Stimulated activated CD4-positive, alpha-beta T cell treated with anti-CD3 and anti-CD28 coated beads, TNF-alpha, amount 100 ng/mL, for 48 hours (primary cell): ENCODE results near the gene PBX1.

Experiments used
- DNase-seq, 3 donors: peaks; one replicate each; pipeline ENCODE4 v3.0.0-alpha.2; 2020; ENCODE audit warnings: low read depth in 3 of 3

Gene PBX1

DNA sequence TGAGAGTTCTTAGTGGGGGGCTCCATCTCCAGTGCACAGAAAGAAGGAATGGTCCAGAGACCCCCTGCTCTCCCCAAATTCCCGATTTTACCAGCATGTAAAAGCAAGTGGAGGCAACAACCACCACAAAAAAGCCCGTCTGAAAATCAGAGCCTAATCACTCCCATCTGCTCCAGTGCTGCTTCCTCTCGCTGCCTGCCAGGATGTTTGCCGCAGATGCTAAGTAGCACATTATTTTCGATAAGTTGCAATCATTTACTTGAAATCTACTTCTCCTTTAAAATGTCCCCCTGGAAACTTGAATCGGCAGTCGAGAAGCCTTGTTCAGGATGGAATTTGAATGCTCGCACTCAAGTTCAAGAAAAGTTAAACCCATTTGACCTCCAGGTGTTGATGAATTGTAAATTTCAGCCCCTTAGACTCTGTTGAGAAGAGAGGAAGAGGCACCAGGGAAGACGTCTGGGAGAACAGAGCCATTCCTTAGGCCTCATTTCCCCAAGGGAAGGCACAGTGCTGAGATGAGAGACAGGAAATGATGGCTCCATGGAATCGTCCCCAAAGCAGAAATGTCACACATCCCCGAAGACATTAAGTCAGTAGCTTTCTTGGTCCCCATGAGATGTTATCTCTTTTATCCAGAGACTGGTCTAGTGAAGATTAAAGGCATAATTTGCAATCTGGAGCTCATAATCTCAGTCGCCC lies 221.3 kb downstream of the PBX1 start:
- DNase-seq = no peak

DNA sequence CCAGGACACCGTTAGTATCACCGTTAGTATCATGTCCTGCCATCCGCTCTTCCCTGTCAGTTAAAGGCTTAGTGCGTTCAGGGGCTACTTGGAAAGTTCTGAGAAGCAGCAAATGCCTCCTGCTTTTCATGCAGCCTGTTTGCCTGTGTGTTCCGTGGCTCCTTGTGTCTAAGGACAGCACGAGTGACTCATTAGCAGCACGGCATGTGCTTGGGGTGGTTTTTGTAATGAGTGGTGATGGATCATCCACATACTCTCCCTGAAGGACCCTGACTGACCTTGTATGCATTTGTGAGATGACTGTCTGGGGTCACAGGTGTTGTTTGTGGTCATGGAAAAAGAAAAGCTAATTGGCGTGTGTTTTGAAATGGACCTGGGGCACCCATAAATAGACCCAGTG lies 221.9 kb downstream of the PBX1 start:
- no peak for DNase-seq

DNA sequence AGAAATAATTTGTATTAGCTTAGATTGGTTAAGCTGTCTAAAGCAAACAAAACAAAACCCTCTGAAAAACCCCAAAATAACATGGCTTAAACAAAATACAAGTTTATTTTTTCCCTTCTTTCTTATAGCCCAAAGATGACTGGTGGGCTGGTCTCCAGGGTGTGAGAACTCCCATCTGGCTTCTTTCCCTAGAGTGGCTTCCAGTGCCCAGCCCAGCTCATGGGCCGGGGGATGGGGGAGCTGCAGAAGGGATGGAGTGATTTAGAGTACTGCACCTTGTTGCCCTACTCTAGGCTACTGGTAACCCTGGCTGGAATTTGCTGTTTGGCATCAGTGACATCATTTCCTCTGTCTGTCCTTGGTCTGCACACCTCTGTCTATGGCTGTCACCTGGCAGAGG lies 223.0 kb downstream of the PBX1 start:
- DNase-seq = no peak

DNA sequence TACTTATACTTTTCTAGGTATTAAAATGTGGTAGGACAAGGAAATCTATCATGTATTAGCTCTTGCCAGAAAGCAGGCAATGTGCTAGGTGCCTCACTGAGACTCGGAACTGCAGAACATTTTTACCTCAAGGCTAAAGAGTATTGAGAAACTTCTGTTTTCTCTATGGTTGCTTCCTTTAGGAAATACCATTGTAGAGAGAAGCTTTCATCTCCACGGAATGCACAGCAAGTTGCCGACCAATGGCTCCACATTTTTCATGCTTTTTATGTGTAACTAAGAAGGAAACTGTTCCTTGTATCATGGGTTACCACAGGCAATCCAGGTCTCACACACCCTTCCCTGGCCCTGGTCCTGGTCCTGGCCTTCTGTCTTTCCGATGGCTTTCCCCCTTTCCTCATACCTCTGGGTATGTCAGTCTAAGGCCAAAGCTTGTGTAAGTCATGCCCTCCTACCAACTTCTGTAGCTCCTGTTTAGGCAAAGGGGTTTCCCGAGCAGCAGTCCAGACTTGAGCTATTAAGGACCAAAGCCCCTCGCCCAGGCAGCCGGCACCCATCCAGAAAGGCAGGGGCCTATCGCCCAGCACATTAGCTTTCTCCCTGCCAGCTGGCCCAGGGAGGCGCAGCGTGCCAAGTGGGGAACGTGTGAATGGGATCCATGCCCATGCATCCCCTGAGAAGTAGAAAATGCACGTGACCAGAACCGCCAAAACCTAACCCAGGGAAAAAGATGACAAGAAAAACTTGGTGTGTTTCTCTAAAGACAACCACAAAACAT lies 225.0 kb downstream of the PBX1 start:
- no peak for DNase-seq

DNA sequence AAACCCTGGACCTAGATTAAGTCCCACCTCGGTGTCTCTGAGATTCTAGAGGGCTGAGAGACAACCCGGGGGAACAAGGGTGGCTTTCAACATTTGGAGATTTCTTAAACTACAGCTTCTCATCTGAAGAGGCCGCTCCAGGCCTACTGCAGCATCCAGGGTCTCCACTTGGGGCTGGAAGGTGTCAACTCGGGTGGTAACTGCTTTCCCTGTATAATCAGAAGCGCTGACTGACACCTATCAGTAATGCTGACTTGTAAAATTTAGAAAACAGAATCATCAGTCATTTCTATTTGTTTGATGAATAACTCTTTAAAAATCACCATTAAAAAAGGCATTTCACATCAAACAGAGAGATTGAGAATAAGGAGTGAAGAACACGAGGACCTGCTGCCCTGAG lies 226.0 kb downstream of the PBX1 start:
- no peak for DNase-seq

DNA sequence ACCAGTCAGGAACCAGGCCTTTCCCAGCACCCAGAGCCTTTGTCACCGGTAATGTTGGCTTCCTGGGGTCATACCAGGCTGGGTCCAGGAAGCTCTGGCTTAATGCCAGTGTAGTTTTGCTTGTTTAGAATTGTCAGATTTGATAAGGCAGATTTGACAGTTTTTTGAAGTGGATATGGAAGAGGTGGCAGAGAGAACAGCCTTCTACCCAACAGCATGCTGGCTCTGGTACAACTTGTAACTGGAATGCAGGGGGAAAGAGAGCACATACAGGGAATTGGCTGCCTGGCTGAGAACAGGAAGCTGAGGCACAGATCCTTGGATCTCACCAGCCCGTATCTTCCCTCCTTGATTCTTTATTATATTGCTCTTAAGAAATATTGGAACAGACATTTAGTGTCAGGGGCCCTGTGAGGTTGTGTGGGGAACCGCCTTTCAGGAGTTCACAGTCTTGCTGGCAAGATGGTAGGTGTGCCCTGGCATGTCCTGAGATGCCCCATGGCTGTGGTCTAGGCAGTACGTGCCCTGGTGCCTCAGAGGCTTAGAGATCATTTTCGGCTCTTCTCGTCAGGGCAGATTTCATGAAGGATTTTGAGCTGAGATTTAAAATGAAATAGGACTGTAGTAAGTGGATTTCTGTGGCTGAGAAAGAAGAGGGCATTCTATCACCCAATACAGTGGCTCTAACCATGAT lies 227.0 kb downstream of the PBX1 start:
- DNase-seq = no peak

DNA sequence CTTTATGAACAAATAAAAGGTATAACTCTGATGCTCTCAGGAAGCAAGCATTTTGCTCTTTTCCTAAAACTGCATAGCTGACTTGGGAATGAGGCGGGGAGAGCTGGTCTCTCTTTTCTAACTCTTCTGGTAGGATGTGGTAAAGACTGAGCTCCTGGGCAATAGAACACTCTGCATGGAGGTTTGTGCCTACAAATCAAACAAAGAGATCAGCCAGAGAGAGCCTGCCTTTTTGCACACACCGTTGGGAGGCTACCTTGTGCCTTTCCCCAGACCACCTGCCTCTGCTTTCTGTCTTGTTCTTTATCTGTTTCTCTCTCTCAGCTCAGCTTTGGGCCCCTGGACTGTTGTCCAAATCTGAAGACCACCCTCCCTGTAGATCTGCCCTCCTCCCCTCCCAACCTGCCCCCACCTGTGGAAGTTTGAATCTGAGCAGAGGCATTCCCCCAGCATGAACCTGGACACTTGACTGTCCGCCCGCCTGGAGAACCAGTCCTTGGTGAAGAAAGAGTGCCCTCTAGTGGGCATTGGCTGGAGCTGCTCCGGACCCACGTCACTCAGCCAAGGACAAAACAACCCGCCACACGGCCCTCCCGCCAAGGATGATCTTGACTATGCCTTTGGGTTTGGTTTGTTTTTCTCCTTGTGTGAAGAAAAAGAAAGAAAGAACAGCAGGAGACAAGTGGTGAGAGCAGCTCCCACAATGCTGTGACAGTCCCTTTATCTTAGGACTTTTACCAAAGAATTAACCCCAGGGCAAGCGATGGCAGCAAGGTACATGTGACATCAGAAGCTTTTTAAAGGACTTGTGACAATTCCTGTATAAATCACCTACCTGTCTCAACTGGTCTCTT lies 228.2 kb downstream of the PBX1 start:
- DNase-seq = peak; percentile 30 to 35 (median 32)

DNA sequence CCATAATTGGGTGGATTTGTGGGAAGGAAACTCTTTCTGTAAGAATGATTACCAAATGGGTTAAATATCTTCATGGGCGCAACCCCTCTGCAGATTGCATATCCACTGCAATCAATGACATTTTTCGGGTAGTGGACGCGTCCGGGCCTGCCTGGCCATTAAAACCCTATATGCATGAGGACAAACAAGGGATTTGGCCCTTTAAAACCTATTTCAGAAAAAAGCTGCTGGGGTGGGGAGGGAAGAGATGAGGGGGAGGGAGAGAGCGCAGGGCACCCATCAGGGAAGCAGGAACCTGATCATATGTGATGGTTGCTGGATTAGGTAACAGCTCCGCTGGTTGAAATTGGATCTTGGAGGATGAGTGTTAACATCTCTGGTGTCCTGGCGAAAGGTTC lies 228.8 kb downstream of the PBX1 start:
- DNase-seq = no peak

DNA sequence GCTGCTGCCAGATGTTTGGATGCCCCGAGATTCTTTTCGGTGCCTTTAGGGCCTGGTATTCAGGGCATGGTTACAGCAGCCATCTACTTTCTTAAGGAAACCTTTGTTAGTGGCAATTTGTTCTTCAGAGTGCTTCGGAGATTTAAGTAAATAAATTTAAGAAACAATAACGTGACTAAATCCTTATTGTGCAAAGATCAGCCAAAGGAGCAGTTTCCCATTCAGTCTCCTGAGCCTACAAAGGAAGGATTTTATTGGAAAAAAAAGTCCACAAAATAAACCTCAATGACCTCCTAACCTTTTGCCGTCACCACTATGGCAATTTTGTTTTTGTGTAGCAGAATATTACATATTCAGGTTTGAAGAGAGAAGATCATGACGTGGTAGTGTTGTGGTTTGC lies 231.1 kb downstream of the PBX1 start:
- DNase-seq = no peak

DNA sequence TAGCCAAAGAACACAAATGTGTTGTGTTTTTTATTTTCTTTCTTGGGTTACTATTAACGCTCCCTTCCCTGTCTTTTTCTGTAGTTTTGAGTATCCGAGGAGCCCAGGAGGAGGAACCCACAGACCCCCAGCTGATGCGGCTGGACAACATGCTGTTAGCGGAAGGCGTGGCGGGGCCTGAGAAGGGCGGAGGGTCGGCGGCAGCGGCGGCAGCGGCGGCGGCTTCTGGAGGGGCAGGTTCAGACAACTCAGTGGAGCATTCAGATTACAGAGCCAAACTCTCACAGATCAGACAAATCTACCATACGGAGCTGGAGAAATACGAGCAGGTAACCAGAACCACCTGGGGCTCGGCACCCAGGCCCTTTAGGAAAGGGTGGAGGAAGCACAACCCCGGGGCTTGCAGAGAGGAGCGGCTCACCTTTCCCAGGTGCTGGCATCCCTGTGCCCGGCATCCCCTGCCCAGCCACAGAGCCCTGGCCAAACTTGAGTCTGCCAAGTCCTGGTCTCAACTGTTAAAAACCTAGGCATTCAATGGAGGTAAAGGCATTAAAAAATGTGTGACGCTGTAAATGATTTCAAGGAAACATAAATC lies 233.5 kb downstream of the PBX1 start:
- DNase-seq = no peak

DNA sequence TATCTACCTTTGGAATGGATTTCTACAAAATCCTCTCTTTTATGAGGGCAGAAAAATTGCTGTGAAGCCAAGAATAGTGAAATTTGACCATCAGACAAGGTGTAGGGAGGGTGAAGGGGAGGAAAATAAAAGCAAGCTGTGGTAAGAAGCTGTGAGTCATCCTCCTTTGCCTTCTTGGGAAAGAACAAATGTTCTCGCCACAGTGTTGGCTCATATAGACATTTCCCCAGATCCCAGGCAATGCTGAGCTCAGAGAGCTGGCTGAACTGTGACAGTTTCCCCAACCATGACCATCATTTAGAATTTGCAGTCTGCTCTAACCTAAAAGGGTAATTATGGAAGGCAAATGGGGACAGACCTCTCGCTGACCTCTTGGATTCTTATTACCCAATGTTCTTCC lies 235.4 kb downstream of the PBX1 start:
- no peak for DNase-seq

DNA sequence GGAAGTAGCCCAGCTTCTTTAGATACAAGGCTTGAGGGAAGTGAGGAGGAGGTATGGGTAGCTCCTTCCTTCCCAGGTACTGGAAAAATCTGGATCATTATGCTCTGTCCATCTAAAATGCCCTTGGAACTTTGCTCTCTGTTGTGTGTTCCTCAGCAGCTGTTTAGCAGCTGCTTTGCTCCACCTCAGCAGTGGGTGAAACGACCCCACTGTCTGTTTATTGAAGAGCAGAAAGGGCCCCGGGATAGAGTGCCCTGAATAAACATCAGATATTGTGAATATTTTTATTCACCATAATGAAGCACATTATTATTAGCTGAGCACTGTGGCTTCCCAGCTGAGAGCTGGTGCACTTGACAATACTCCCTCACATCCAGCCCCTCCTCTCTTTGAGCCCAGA lies 237.9 kb downstream of the PBX1 start:
- DNase-seq = no peak

DNA sequence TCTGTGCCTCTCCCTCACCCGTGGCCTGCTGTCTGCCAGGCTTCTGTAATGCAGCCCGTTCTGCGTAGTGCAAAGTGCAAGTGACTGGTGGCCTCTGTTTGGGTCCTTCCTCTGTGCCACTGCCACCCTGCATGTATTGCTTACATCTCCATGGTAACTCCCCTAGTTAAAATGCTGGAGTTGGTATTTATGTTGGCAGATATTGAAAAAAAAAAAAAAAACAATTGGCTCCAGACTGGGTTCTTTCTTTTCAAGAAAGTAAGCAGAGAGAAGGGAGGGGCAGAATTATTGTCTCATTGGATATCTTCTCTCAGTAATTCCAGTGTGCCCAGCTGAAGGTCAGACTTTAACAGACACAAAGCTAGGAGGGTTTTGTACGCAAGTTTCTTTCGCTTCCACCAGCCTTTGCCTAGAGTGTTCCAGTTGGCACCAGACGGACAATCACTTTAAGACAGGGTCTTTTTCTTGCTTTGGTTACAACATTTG lies 242.3 kb downstream of the PBX1 start:
- DNase-seq = no peak

DNA sequence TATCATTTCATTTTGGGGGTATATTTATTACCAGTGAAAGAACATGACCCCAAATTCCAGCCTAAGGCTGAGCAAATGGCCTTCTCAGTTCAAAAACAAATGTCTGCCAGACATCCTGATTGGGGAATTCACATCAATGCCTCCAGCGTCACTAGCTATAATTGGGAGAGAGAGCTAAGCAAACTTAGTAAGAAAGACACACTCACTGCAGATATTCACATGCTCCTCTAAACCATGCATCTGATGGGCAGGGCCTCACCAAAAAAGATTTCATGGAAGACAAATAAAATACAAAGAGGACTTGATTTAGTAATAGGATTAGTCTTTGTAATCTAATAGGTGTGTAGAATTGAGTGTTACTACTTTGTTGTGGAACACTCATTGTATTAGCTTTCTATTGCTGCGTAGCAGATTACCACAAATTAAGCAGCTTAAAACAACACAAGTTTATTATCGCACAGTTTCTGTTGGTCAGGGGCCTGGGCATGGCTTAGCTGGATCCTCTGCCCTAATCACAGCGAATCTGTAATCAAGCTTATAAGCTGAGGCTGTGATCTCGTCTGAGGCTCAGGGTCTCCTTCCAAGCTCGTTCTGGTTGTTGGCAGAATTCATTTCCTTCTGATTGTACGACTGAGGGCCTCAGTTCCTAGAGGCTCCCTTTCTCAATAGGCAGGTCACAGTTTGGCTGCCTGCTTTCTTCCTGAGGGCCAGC lies 243.0 kb downstream of the PBX1 start:
- DNase-seq = no peak

DNA sequence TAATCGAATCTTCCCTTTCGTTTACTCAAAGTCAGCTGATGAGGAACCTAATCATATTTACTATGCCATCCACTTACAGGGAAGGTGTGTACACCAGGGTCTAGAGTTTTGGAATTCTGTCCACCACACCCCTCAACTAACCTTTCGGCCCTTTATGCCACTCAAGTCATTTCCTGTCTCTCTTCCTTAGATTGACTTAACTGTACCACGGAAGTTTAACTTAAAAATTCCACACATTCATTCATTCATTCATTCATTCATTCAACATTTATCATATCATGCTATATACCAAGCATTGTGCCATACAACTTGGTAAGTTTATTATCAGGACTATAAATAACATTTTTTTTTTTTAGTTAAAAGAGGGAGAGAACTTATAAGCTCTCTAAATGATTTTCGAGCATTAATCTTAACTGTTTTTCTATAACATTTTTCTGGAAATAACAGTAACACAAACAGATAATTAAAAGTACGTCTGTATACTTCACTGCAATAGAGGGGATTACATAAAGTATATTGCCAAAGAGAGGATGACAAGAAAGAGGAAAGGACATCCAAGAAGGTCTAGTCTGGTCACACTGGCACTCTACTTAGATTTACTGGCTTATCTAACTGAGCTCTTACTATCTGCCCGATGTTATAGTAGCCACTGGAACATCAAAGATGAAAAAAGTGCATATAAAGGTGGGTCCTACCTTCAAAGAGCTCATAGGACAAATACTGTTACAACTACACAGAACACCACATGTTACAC lies 243.7 kb downstream of the PBX1 start:
- no peak for DNase-seq

DNA sequence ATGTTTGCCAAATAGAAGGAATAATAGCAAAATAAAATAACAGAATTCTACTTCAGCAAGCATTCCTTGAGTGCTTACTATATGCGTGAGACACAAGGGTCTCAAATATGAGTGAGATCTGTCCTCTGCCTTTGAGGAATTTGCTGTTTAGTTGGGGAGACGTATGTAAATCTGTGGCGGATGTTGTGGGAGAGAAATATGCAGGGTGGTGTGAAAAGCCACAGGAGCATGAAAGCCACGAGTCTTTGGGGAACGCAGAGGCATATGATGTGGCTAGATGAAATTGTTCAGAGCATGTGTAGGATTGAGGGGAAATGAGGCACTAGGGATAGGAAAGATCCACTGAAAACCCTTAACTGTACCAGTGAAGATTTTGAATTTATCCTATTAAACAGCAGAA lies 244.4 kb downstream of the PBX1 start:
- no peak for DNase-seq

DNA sequence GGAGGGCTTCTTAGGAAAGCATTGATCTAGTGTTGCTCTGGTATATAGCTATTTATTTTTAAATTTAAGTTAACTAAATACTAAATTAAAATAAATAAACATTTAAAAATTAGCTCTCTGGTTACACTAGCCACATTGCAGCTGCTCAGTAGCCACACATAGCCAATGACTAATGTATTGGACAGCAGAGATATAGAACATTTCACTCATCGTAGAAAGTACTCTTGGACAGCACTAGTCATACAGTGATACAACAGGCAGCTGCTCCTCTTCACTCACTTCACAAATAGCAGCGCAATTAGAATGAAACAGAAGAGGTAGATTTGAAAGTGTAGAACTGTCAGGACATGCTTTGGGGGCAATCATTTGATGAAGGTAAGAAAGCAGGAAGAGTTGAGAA lies 245.4 kb downstream of the PBX1 start:
- no peak for DNase-seq

DNA sequence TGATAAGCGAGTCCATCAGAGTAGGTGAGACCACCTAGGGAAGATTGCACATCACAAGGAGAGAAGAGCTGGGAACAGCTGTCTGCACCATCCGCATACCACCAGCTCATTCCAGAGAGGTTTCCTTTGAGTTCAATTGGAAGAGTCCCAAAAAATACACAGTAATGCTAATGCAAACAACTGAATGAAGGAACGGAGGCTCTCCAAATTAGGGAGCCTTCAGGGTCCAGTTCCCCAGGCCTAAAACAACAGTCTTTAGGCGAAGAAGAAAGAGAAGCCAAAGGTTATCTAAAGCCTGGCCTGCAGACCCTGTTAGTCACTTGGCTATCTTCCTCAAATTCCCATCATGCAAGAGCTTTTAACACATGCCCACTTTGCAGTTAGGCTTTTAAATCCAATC lies 246.4 kb downstream of the PBX1 start:
- no peak for DNase-seq

DNA sequence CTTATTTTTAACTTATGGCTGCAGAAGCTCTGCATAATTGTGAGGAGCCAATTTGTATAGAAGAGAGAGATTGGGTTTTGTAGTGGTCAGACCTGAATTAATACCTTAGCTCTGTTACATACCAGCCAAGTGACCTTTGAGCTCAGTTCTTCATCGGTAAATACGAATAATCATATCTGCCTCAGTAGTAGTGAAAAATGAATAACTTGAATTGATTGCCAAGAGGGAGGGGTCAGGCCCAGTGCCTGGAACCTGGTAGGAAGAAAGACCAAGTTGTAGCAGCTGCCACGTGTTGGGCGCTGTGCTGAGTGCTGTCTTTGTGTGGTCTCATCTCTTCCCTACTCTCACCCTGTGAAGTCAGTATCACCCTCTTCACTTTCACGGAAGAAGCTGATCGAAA lies 247.5 kb downstream of the PBX1 start:
- DNase-seq = no peak

DNA sequence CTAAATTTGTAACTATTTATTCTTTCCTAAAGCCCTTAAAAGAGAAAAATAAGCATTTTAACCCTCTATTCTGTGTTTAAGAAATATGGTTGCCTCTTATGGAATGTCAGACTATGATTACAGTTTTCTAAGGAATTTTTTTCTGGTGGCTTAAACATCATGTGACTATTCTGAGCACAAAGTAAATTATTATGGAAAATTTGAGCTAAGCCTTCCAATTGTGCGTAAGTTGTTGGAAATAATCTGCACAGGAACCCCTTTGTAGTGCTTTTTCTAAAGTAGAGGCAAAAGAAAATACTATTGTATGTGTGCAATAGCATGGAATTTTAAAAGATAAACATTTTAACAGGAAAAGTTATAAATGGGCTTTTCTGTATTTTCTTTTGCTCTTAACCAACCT lies 254.8 kb downstream of the PBX1 start:
- no peak for DNase-seq
